ENCODE results near the gene NFIB. TPM values are rescaled to one million over a fixed set of nuclear protein-coding genes. Genes with fewer than 3 reads are reported as not detected.

The NFIB gene
- total and polyA plus RNA-seq, 2 donors (not counting 1 experiment from before 2014, with no cell fraction given), result 29.3 to 36.3 TPM

GRCh38 chr9:14314929-14315874 lies 1.3 kb upstream of the NFIB start:
- H3K36me3 ChIP-seq (ENCODE audit: control insufficient read depth, insufficient read depth, low read length), result no peaks in the 10 kb centered on the region
- DNase-seq (ENCODE audit: low read depth in 2 of 2), result peak; percentile 90 to 91
- H2AFZ ChIP-seq (ENCODE audit: low read length), result peak overlapping the region; percentile 19
- H3K4me3 ChIP-seq (replicated peaks in 1 of 4; ENCODE audit: control extremely low read depth in 1 of 4, insufficient read depth in 1 of 4, low read depth in 3 of 4, low read length in 4 of 4), result peak overlapping the region; percentile 67 to 85 (median 73)
- H3K4me1 ChIP-seq (ENCODE audit: control insufficient read depth, extremely low read depth, insufficient read depth, low read length), result peaks cover 2% of the 10 kb centered on the region
- H3K9me3 ChIP-seq (ENCODE audit: control insufficient read depth, insufficient read depth, low read depth, low read length), result no peaks in the 10 kb centered on the region
- peak overlapping the region; percentile 73 for H3K9ac ChIP-seq (ENCODE audit: insufficient read depth, low read length)
- H3K27ac ChIP-seq (ENCODE audit: insufficient read depth, low read length), result peak overlapping the region; percentile 80
- no peaks in the 10 kb centered on the region for H3K27me3 ChIP-seq (ENCODE audit: control insufficient read depth, insufficient read depth, low read length)
- no peaks in the 10 kb centered on the region for H4K20me1 ChIP-seq (ENCODE audit: control insufficient read depth, extremely low read depth, insufficient read depth, low read length)
- peaks cover 32% of the 10 kb centered on the region for H3K79me2 ChIP-seq (ENCODE audit: control insufficient read depth, insufficient read depth, low read length)
- TF ChIP-seq CTCF (conservative IDR thresholded peaks at IDR 0.05 in 1 of 2, IDR thresholded peaks at IDR 0.05 in 1 of 2; ENCODE audit: low read depth in 1 of 2, low read length in 2 of 2), result no peak
- TF ChIP-seq EZH2 (IDR thresholded peaks at IDR 0.05; ENCODE audit: low read length, missing control alignments), result no peak
- H3K4me2 ChIP-seq (ENCODE audit: extremely low read depth, insufficient read depth, low read length), result peak overlapping the region; percentile 89

DNA sequence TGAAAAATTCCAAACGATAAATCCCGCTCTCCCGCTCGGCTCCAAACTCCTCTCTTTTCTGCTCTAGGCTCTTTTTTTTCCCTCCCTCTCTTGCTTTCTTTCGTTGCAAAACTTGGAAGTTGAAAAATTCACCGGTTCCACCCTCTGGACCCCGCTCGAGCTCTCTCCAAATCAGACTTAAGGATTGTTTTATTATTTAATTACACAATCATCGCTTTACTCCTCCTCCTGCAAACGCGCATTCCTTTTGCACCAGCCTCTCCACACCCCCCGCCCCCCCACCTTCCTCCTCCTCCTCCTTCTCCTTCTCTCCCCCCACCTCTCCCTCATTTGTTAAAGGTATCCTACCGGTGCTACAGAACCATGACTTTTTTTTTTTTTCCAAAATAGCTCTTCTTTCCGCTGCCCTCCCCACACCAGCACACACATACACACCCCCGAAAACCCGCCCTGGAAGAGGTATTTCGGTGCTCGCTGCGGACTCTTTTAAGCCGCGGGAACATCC lies 535 bp upstream of the NFIB start:
- Histone ChIP-seq H3K27ac (ENCODE audit: insufficient read depth, low read length) (peak overlapping the region; percentile 80), H3K27me3 (ENCODE audit: control insufficient read depth, insufficient read depth, low read length) (no peaks in the 10 kb centered on the region), H3K9ac (ENCODE audit: insufficient read depth, low read length) (peak overlapping the region; percentile 73), H4K20me1 (ENCODE audit: control insufficient read depth, extremely low read depth, insufficient read depth, low read length) (no peaks in the 10 kb centered on the region), H2AFZ (ENCODE audit: low read length) (peak overlapping the region; percentile 19), H3K9me3 (ENCODE audit: control insufficient read depth, insufficient read depth, low read depth, low read length) (no peaks in the 10 kb centered on the region), H3K79me2 (ENCODE audit: control insufficient read depth, insufficient read depth, low read length) (peaks cover 39% of the 10 kb centered on the region), H3K4me1 (ENCODE audit: control insufficient read depth, extremely low read depth, insufficient read depth, low read length) (peaks cover 2% of the 10 kb centered on the region), H3K4me2 (ENCODE audit: extremely low read depth, insufficient read depth, low read length) (peak overlapping the region; percentile 89), H3K36me3 (ENCODE audit: control insufficient read depth, insufficient read depth, low read length) (no peaks in the 10 kb centered on the region), H3K4me3 (replicated peaks in 1 of 4; ENCODE audit: control extremely low read depth in 1 of 4, insufficient read depth in 1 of 4, low read depth in 3 of 4, low read length in 4 of 4) (peak overlapping the region; percentile 64 to 85 (median 73))
- DNase-seq (ENCODE audit: low read depth in 2 of 2), result peak; percentile 94 to 97
- TF ChIP-seq EZH2 (IDR thresholded peaks at IDR 0.05; ENCODE audit: low read length, missing control alignments) (no peak), CTCF (conservative IDR thresholded peaks at IDR 0.05 in 1 of 2, IDR thresholded peaks at IDR 0.05 in 1 of 2; ENCODE audit: low read depth in 1 of 2, low read length in 2 of 2) (no peak)

- no peaks in the 10 kb centered on the region for H3K36me3 ChIP-seq (ENCODE audit: control insufficient read depth, insufficient read depth, low read length)
- no peaks in the 10 kb centered on the region for H4K20me1 ChIP-seq (ENCODE audit: control insufficient read depth, extremely low read depth, insufficient read depth, low read length)
- peak overlapping the region; percentile 65 for H3K4me2 ChIP-seq (ENCODE audit: extremely low read depth, insufficient read depth, low read length)
- H3K4me1 ChIP-seq (ENCODE audit: control insufficient read depth, extremely low read depth, insufficient read depth, low read length), result no peaks in the 10 kb centered on the region
- DNase-seq (ENCODE audit: low read depth in 2 of 2), result peak; percentile 56 to 68
- peaks cover 49% of the 10 kb centered on the region for H3K79me2 ChIP-seq (ENCODE audit: control insufficient read depth, insufficient read depth, low read length)
- H3K27ac ChIP-seq (ENCODE audit: insufficient read depth, low read length), result peak overlapping the region; percentile 86
- H3K9ac ChIP-seq (ENCODE audit: insufficient read depth, low read length), result peak overlapping the region; percentile 77
- TF ChIP-seq EZH2 (IDR thresholded peaks at IDR 0.05; ENCODE audit: low read length, missing control alignments) (no peak), CTCF (conservative IDR thresholded peaks at IDR 0.05 in 1 of 2, IDR thresholded peaks at IDR 0.05 in 1 of 2; ENCODE audit: low read depth in 1 of 2, low read length in 2 of 2) (no peak)
- H2AFZ ChIP-seq (ENCODE audit: low read length), result no peak overlapping the region
- no peaks in the 10 kb centered on the region for H3K27me3 ChIP-seq (ENCODE audit: control insufficient read depth, insufficient read depth, low read length)
- H3K9me3 ChIP-seq (ENCODE audit: control insufficient read depth, insufficient read depth, low read depth, low read length), result no peaks in the 10 kb centered on the region
- H3K4me3 ChIP-seq (replicated peaks in 1 of 4; ENCODE audit: control extremely low read depth in 1 of 4, insufficient read depth in 1 of 4, low read depth in 3 of 4, low read length in 4 of 4), result peak overlapping the region; percentile 85 to 98 (median 90)
Measured at GRCh38 chr9:14313378-14313940, 482 bp downstream of the NFIB start.
